Muscle of leg (tissue), 11 donors: ENCODE results near the gene SOSTDC1. TPM values are rescaled to one million over a fixed set of nuclear protein-coding genes. Genes with fewer than 3 reads are reported as not detected.
A peak's percentile ranks its signal among the peaks of the same experiment; 100 is the strongest.

Source experiments
- DNase-seq: peaks from one replicate; pipeline ENCODE4 v3.0.0; 2013
- H3K27ac ChIP-seq: one replicate; pipeline ENCODE4 v1.5.1; 2013; ENCODE audit warnings: mild to moderate bottlenecking, low read length, control low read depth
- H3K27me3 ChIP-seq: one replicate; pipeline ENCODE4 v1.6.1; 2013; ENCODE audit warnings: low read length; ENCODE audit not compliant: control insufficient read depth, insufficient read depth
- H3K36me3 ChIP-seq: one replicate; pipeline ENCODE4 v1.6.1; 2013; ENCODE audit warnings: low read length; ENCODE audit not compliant: control insufficient read depth, insufficient read depth
- H3K4me1 ChIP-seq: one replicate; pipeline ENCODE4 v1.6.1; 2013; ENCODE audit warnings: low read length; ENCODE audit not compliant: control insufficient read depth, insufficient read depth
- H3K4me3 ChIP-seq: one replicate; pipeline ENCODE4 v1.5.1; 2013; ENCODE audit warnings: low read length, control low read depth
- H3K9me3 ChIP-seq: replicated peaks from 2 replicates; pipeline ENCODE4 v1.6.1; 2013; ENCODE audit warnings: low read depth, low read length; ENCODE audit not compliant: control insufficient read depth
- WGBS: methylation state at CpG from one replicate; pipeline ENCODE4 v1.1.5; 2013; ENCODE audit warnings: missing lambda C conversion rate; ENCODE audit not compliant: insufficient coverage; 5-methylcytosine and 5-hydroxymethylcytosine counted together
- polyA plus RNA-seq, 8 donors: library from polyadenylated mRNA; unstranded; fragments of 120-200 nt; gene quantifications; one replicate each; pipeline versions ENCODE4 v1.2.1 to v1.2.3, GENCODE V29; 2013; ENCODE audit warnings: inconsistent platforms in 1 of 8, low replicate concordance in 1 of 8; ENCODE audit not compliant: insufficient read length in 8 of 8, insufficient read depth in 1 of 8
- total RNA-seq: library from RNA; stranded (reverse); fragments of 120-200 nt; gene quantifications from one replicate; pipeline ENCODE4 v1.2.4, GENCODE V29; 2013

The SOSTDC1 gene
- total and polyA plus RNA-seq, 9 donors, result 6.7 to 35.8 (median 12.9) TPM

DNA sequence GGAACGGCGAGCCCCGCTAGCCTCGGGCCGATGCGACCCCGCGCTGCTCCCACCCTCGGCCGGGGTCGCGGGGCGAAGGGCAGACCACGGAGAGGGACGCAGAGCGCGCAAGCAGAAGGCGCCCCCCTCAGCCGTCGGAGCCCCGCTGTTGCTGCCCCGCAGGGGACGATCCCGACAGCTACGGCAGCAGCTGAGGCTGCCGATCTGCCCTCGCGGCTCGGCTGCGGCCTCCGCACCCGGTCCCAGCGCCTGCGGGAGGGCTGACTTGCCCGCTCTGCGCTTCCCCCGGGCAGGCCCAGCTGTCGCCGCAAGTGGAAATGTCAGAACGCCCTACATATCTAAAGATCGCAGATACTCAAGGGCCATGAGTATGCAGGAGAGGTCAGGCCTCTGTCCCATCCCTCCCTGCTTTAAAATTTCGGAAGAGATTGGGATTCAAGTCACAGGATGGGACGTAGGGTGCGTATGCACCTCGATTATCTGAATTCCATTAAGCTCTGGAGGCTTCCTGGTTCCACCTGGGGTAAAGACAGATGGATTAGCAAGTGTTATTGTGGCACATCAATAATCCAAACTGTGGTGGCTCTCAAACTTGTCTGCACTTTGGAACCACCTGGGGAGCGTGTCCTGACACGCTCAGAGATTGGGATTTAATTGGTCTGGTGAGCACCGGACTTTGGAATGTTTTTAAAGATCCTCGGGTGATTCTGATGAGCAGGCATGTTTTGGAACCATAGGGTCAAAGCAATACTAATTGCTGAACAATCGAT, 44.0 kb downstream of the SOSTDC1 start, which contains the start of gene CRPPA:
Gene CRPPA (minus strand): TSS at position 206 of the 770 bp plus-strand sequence. CDS start 216 bp downstream, outside the sequence.
- Histone ChIP-seq H3K4me1 (peaks cover 17% of the 10 kb centered on the region), H3K36me3 (no peaks in the 10 kb centered on the region), H3K27ac (peak within 1 kb of the TSS; percentile 98), H3K27me3 (no peaks in the 10 kb centered on the region), H3K9me3 (no peaks in the 10 kb centered on the region), H3K4me3 (peak within 1 kb of the TSS; percentile 70)
- peak; percentile 67 for DNase-seq
- 3% methylated on average over 45 of the region's 50 CpGs for WGBS

- Histone ChIP-seq H3K27me3 (no peaks in the 10 kb centered on the region), H3K9me3 (no peaks in the 10 kb centered on the region), H3K4me3 (peak overlapping the region; percentile 70), H3K36me3 (no peaks in the 10 kb centered on the region), H3K4me1 (peaks cover 17% of the 10 kb centered on the region), H3K27ac (peak overlapping the region; percentile 98)
- under 1% methylated on average over 50 of the region's 56 CpGs for WGBS
- peak; percentile 96 for DNase-seq
Measured at GRCh38 chr7:16420649-16421332, 44.7 kb downstream of the SOSTDC1 start.

DNA sequence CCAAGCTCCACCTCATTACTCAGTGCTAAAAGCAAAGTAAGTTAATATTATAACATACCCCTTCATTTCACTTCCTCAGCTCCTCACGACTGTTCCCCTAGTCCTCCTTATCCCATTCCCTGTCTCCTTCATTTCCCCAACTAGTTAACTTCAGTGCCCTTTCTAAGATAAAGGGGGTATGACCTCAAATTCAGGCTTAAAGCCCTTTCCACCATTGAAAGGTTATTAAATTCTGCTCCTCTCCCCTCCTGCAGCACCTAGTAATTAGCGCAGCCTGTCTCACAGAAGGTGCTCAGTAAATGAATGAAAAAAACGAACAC, 45.2 kb downstream of the SOSTDC1 start:
- Histone ChIP-seq H3K36me3 (no peaks in the 10 kb centered on the region), H3K27ac (peak overlapping the region; percentile 98), H3K27me3 (no peaks in the 10 kb centered on the region), H3K4me1 (peaks cover 17% of the 10 kb centered on the region), H3K9me3 (no peaks in the 10 kb centered on the region), H3K4me3 (peak overlapping the region; percentile 70)
- DNase-seq, result no peak
- 0% methylated on average over 3 of the region's 3 CpGs for WGBS

- Histone ChIP-seq H3K4me1 (peaks cover 17% of the 10 kb centered on the region), H3K4me3 (peak overlapping the region; percentile 70), H3K9me3 (no peaks in the 10 kb centered on the region), H3K27me3 (no peaks in the 10 kb centered on the region), H3K36me3 (no peaks in the 10 kb centered on the region), H3K27ac (peak overlapping the region; percentile 98)
- DNase-seq, result no peak
- WGBS, result 67% methylated on average over 2 of the region's 10 CpGs
Measured at GRCh38 chr7:16419859-16420258, 45.7 kb downstream of the SOSTDC1 start.

GRCh38 chr7:16419126-16419525, 46.4 kb downstream of the SOSTDC1 start:
- WGBS, result no CpG with 5 or more reads among the region's 1 CpG
- DNase-seq, result no peak

GRCh38 chr7:16417906-16418305, 47.6 kb downstream of the SOSTDC1 start:
- Histone ChIP-seq H3K27me3 (no peaks in the 10 kb centered on the region), H3K4me1 (peaks cover 19% of the 10 kb centered on the region), H3K36me3 (no peaks in the 10 kb centered on the region), H3K4me3 (no peak overlapping the region), H3K9me3 (no peaks in the 10 kb centered on the region), H3K27ac (no peak overlapping the region)
- WGBS, result no CpG with 5 or more reads among the region's 1 CpG
- DNase-seq, result no peak

More at GRCh38 chr7:16419126-16419525, 46.4 kb downstream of the SOSTDC1 start:
- H3K9me3 ChIP-seq, result no peaks in the 10 kb centered on the region
- no peak overlapping the region for H3K4me3 ChIP-seq
- H3K27ac ChIP-seq, result no peak overlapping the region
- H3K36me3 ChIP-seq, result no peaks in the 10 kb centered on the region
- no peaks in the 10 kb centered on the region for H3K27me3 ChIP-seq
- peaks cover 17% of the 10 kb centered on the region for H3K4me1 ChIP-seq

- WGBS, result 100% methylated on average over 1 of the region's 7 CpGs
- Histone ChIP-seq H3K4me3 (no peak overlapping the region), H3K9me3 (no peaks in the 10 kb centered on the region), H3K27ac (no peak overlapping the region), H3K36me3 (no peaks in the 10 kb centered on the region), H3K4me1 (peaks cover 14% of the 10 kb centered on the region), H3K27me3 (no peaks in the 10 kb centered on the region)
- no peak for DNase-seq
Measured at GRCh38 chr7:16416289-16417282, 49.0 kb downstream of the SOSTDC1 start.

GRCh38 chr7:16412274-16413254, 53.0 kb downstream of the SOSTDC1 start:
- H3K4me3 ChIP-seq, result no peak overlapping the region
- peak; percentile 96 for DNase-seq

More at GRCh38 chr7:16412274-16413254, 53.0 kb downstream of the SOSTDC1 start:
- Histone ChIP-seq H3K9me3 (no peaks in the 10 kb centered on the region), H3K36me3 (no peaks in the 10 kb centered on the region), H3K27me3 (no peaks in the 10 kb centered on the region), H3K4me1 (peaks cover 5% of the 10 kb centered on the region), H3K27ac (peak overlapping the region; percentile 90)
- 33% methylated on average over 2 of the region's 8 CpGs for WGBS
